Calu3 (cell line): ENCODE results near the gene NCKAP5. TPM values are rescaled to one million over a fixed set of nuclear protein-coding genes. Genes with fewer than 3 reads are reported as not detected.

ENCODE experiments used
- BruUV-seq: library from RNA; stranded (reverse); fragments of 400-500 nt; replicated peaks from 2 replicates; lab custom pipeline; 2021; lab: Mats Ljungman, UMichigan
- CTCF ChIA-PET: fragments of 300-600 bp; sonication (Branson Sonifier 250); formaldehyde crosslinking; loops from one replicate; lab custom pipeline; 2022; ENCODE audit warnings: antibody characterized with exemption; lab: Charles Lee
- DNase-seq: peaks from one replicate; pipeline ENCODE4 v3.0.0; 2022
- H3K27ac Mint-ChIP-seq: one replicate; pipeline ENCODE4 v1.8.0; 2022; ENCODE audit warnings: mixed read lengths; ENCODE audit not compliant: unreplicated experiment
- H3K27me3 Mint-ChIP-seq: one replicate; pipeline ENCODE4 v1.8.0; 2022; ENCODE audit warnings: mixed read lengths; ENCODE audit not compliant: unreplicated experiment
- H3K36me3 Mint-ChIP-seq: one replicate; pipeline ENCODE4 v1.8.0; 2022; ENCODE audit warnings: mild to moderate bottlenecking, moderate library complexity, mixed read lengths; ENCODE audit not compliant: insufficient read depth, unreplicated experiment
- H3K4me1 Mint-ChIP-seq: one replicate; pipeline ENCODE4 v1.8.0; 2022; ENCODE audit warnings: mild to moderate bottlenecking, low read depth, mixed read lengths; ENCODE audit not compliant: unreplicated experiment
- H3K4me3 Mint-ChIP-seq: one replicate; pipeline ENCODE4 v1.8.0; 2022; ENCODE audit warnings: mild to moderate bottlenecking, low read depth, moderate library complexity, mixed read lengths; ENCODE audit not compliant: unreplicated experiment
- H3K9me3 Mint-ChIP-seq: one replicate; pipeline ENCODE4 v1.8.0; 2022; ENCODE audit warnings: low read depth, mixed read lengths; ENCODE audit not compliant: unreplicated experiment
- CTCF ChIP-seq: fragments of 200-600 bp; IDR thresholded peaks from one replicate; pipeline ENCODE4 v1.8.0; 2022; ENCODE audit warnings: antibody characterized with exemption; ENCODE audit not compliant: unreplicated experiment
- intact Hi-C: fragments of 100-400 bp; cut with micrococcal nuclease; formaldehyde crosslinking; loops from one replicate; pipeline ENCODE4 v1.10.0; 2022; ENCODE audit not compliant: unreplicated experiment
- total RNA-seq: library from RNA; stranded (reverse); gene quantifications from 2 replicates; pipeline ENCODE4 v1.2.3, GENCODE V29; 2022

The NCKAP5 gene
- total RNA-seq, 1 experiment from 2014 or later: 2.2 TPM

- Mint-ChIP-seq H3K36me3 (no peaks in the 10 kb centered on the region), H3K27me3 (no peaks in the 10 kb centered on the region), H3K4me1 (no peaks in the 10 kb centered on the region), H3K4me3 (no peak overlapping the region), H3K27ac (no peak overlapping the region), H3K9me3 (no peaks in the 10 kb centered on the region)
- DNase-seq: no peak
- CTCF ChIA-PET: no interaction called here
- intact Hi-C loops: no loop called here
- BruUV-seq: no TSS peak
- TF ChIP-seq CTCF: no peak
Measured at GRCh38 chr2:132896073-132896472, 672.2 kb downstream of the NCKAP5 start.

GRCh38 chr2:132891498-132891897 lies 676.8 kb downstream of the NCKAP5 start:
- DNase-seq: no peak
- TF ChIP-seq CTCF: no peak
- CTCF ChIA-PET: no interaction called here

GRCh38 chr2:132886574-132886973 lies 681.7 kb downstream of the NCKAP5 start:
- Mint-ChIP-seq H3K27ac (no peak overlapping the region), H3K4me3 (no peak overlapping the region), H3K36me3 (no peaks in the 10 kb centered on the region), H3K9me3 (peaks cover 4% of the 10 kb centered on the region), H3K4me1 (peaks cover 12% of the 10 kb centered on the region), H3K27me3 (no peaks in the 10 kb centered on the region)
- no peak for DNase-seq
- BruUV-seq: no TSS peak
- CTCF ChIA-PET: no interaction called here
- TF ChIP-seq CTCF: no peak
- intact Hi-C loops: no loop called here

More at GRCh38 chr2:132891498-132891897, 676.8 kb downstream of the NCKAP5 start:
- no peak overlapping the region for H3K27ac Mint-ChIP-seq
- H3K36me3 Mint-ChIP-seq: no peaks in the 10 kb centered on the region
- peaks cover 4% of the 10 kb centered on the region for H3K9me3 Mint-ChIP-seq
- no peak overlapping the region for H3K4me3 Mint-ChIP-seq
- H3K27me3 Mint-ChIP-seq: no peaks in the 10 kb centered on the region
- no peaks in the 10 kb centered on the region for H3K4me1 Mint-ChIP-seq
- no TSS peak for BruUV-seq
- intact Hi-C loops: no loop called here

GRCh38 chr2:132884705-132885104 lies 683.6 kb downstream of the NCKAP5 start:
- Mint-ChIP-seq H3K36me3 (no peaks in the 10 kb centered on the region), H3K4me1 (peaks cover 12% of the 10 kb centered on the region), H3K4me3 (no peak overlapping the region), H3K9me3 (peaks cover 4% of the 10 kb centered on the region), H3K27ac (no peak overlapping the region), H3K27me3 (no peaks in the 10 kb centered on the region)
- intact Hi-C loops: no loop called here
- CTCF ChIA-PET: interaction anchor here (0.6 kb wide), 1 partner anchor 70 kb away, joined by 3 read pairs; no protein-coding TSS in a partner anchor
- no peak for DNase-seq
- TF ChIP-seq CTCF: no peak
- BruUV-seq: no TSS peak
